GM23338 (cell line): ENCODE data around the gene IL24.

Experiments used
- CREB1 ChIP-seq: fragments of 250-450 bp; sonication (Bioruptor Pico); IDR thresholded peaks from 2 replicates; pipeline ENCODE4 v1.5.0; 2020; ENCODE audit warnings: low read depth, mild to moderate bottlenecking, moderate library complexity
- CTCF ChIP-seq, 2 experiments: fragments of 200-600 bp in 1 of 2; sonication (generic) in 1 of 2; conservative IDR thresholded peaks; 2 replicates each; pipeline versions ENCODE4 v1.5.1 to v1.6.1; 2016 to 2017; ENCODE audit warnings: antibody characterized with exemption in 2 of 2, low read depth in 2 of 2, mild to moderate bottlenecking in 2 of 2, moderate library complexity in 1 of 2
- ETS1 ChIP-seq: IDR thresholded peaks from 2 replicates; pipeline ENCODE4 v1.6.1; 2016; ENCODE audit warnings: antibody characterized with exemption
- EZH2 ChIP-seq: fragments of 200-600 bp; sonication (generic); IDR thresholded peaks from one replicate; pipeline ENCODE4 v1.8.0; 2017; ENCODE audit warnings: antibody characterized with exemption, mild to moderate bottlenecking, low read depth; ENCODE audit not compliant: unreplicated experiment
- EZH2phosphoT487 ChIP-seq: fragments of 200-600 bp; sonication (generic); IDR thresholded peaks from one replicate; pipeline ENCODE4 v1.8.1; 2018; ENCODE audit warnings: antibody characterized with exemption; ENCODE audit not compliant: unreplicated experiment
- JUNB ChIP-seq: IDR thresholded peaks from one replicate; pipeline ENCODE4 v1.6.1; 2016; ENCODE audit warnings: antibody characterized with exemption; ENCODE audit not compliant: unreplicated experiment
- NANOG ChIP-seq: IDR thresholded peaks from 2 replicates; pipeline ENCODE4 v1.6.1; 2016; ENCODE audit warnings: antibody characterized with exemption, borderline replicate concordance
- POLR2AphosphoS5 ChIP-seq: IDR thresholded peaks from 2 replicates; pipeline ENCODE4 v1.6.1; 2016; ENCODE audit warnings: antibody characterized with exemption, low read depth
- ZNF114 ChIP-seq: fragments of 250-450 bp; sonication (Bioruptor Pico); IDR thresholded peaks from 2 replicates; pipeline ENCODE4 v1.5.0; 2020; ENCODE audit warnings: mild to moderate bottlenecking, moderate library complexity
- TF ChIP-seq, protein P1 (sequence below): IDR thresholded peaks from one replicate; pipeline ENCODE4 v1.6.1; 2018; ENCODE audit warnings: antibody characterized with exemption; ENCODE audit not compliant: unreplicated experiment

DNA sequence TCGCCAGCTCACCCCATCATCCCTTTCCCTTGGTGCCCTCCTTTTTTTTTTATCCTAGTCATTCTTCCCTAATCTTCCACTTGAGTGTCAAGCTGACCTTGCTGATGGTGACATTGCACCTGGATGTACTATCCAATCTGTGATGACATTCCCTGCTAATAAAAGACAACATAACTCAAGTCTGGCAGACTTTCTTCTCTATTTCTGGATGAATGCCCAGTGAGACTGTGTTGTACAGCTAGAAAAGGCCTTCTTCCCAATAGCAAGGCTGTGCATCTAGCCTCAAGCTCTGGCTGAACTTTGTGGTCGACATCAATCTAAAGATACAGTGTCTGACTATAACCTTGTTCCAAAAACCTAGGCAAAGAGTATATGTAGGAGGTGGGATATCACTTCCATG lies 6.4 kb downstream of the IL24 start:
- TF ChIP-seq POLR2AphosphoS5 = no peak
- no peak for TF ChIP-seq EZH2
- no peak for TF ChIP-seq JUNB
- TF ChIP-seq EZH2phosphoT487 = no peak
- TF ChIP-seq CREB1 (CRISPR knock-in tag) = no peak
- TF ChIP-seq CTCF (conservative IDR thresholded peaks at IDR 0.05; ENCODE audit: low read depth in 2 of 2) = no peak
- no peak for TF ChIP-seq NANOG
- TF ChIP-seq ETS1 = no peak
- TF ChIP-seq ZNF114 (CRISPR knock-in tag) = no peak
- TF ChIP-seq, protein P1, sequence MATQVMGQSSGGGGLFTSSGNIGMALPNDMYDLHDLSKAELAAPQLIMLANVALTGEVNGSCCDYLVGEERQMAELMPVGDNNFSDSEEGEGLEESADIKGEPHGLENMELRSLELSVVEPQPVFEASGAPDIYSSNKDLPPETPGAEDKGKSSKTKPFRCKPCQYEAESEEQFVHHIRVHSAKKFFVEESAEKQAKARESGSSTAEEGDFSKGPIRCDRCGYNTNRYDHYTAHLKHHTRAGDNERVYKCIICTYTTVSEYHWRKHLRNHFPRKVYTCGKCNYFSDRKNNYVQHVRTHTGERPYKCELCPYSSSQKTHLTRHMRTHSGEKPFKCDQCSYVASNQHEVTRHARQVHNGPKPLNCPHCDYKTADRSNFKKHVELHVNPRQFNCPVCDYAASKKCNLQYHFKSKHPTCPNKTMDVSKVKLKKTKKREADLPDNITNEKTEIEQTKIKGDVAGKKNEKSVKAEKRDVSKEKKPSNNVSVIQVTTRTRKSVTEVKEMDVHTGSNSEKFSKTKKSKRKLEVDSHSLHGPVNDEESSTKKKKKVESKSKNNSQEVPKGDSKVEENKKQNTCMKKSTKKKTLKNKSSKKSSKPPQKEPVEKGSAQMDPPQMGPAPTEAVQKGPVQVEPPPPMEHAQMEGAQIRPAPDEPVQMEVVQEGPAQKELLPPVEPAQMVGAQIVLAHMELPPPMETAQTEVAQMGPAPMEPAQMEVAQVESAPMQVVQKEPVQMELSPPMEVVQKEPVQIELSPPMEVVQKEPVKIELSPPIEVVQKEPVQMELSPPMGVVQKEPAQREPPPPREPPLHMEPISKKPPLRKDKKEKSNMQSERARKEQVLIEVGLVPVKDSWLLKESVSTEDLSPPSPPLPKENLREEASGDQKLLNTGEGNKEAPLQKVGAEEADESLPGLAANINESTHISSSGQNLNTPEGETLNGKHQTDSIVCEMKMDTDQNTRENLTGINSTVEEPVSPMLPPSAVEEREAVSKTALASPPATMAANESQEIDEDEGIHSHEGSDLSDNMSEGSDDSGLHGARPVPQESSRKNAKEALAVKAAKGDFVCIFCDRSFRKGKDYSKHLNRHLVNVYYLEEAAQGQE = no peak
